GM18858 (cell line): Measurements from ENCODE around the gene SDE2.
"Not testable (repeated sequence)": the region's sequence is repeated elsewhere in the genome, so short reads cannot be mapped to it uniquely, and the experiment has no call there.

Source experiments
- ATAC-seq: cut with Tn5 transposase; IDR thresholded peaks from one replicate; pipeline ENCODE4 v1.9.1; 2021; ENCODE audit not compliant: unreplicated experiment

The SDE2 gene

GRCh38 chr1:225945564-225945963 is 53.6 kb downstream of the SDE2 start:
- no peak for ATAC-seq

GRCh38 chr1:225944951-225945350 is 54.2 kb downstream of the SDE2 start:
- peak; percentile 66 for ATAC-seq

GRCh38 chr1:225944387-225944786 is 54.8 kb downstream of the SDE2 start:
- ATAC-seq, result no peak

- ATAC-seq, result no peak
These were observed 55.6 kb downstream of the SDE2 start for GRCh38 chr1:225943582-225943981.

GRCh38 chr1:225942574-225942973 is 56.6 kb downstream of the SDE2 start:
- ATAC-seq, result peak; percentile 91

- ATAC-seq, result no peak
These were observed 57.3 kb downstream of the SDE2 start for GRCh38 chr1:225941942-225942222.

- no peak for ATAC-seq
These were observed 57.8 kb downstream of the SDE2 start, which contains the start of gene LEFTY2 for GRCh38 chr1:225941187-225941941. Gene LEFTY2 (minus strand): TSS chr1:225941220. CDS start chr1:225941140, 80 bp downstream.

GRCh38 chr1:225940385-225941151 is 58.6 kb downstream of the SDE2 start:
- no peak for ATAC-seq

GRCh38 chr1:225939939-225940310 is 59.2 kb downstream of the SDE2 start:
- ATAC-seq, result not testable (repeated sequence)

GRCh38 chr1:225939097-225939938 is 59.8 kb downstream of the SDE2 start:
- not testable (repeated sequence) for ATAC-seq

- ATAC-seq, result no peak
These were observed 61.8 kb downstream of the SDE2 start for GRCh38 chr1:225937048-225937968.

GRCh38 chr1:225936523-225936922 is 62.6 kb downstream of the SDE2 start:
- ATAC-seq, result no peak

- not testable (repeated sequence) for ATAC-seq
These were observed 63.1 kb downstream of the SDE2 start for GRCh38 chr1:225936086-225936485.

GRCh38 chr1:225934711-225935110 is 64.4 kb downstream of the SDE2 start:
- ATAC-seq, result no peak

- no peak for ATAC-seq
These were observed 66.1 kb downstream of the SDE2 start for GRCh38 chr1:225933072-225933471.
